Prostate gland (tissue), 2 donors: ENCODE results near the gene SRRM2. TPM values are rescaled to one million over a fixed set of nuclear protein-coding genes. Genes with fewer than 3 reads are reported as not detected.
A peak's percentile ranks its signal among the peaks of the same experiment; 100 is the strongest.

Experiments
- DNase-seq: peaks from one replicate; pipeline ENCODE4 v3.0.0-alpha.2; 2019; ENCODE audit warnings: low spot score
- H3K27ac ChIP-seq, 2 donors: fragments of 200-600 bp; sonication (generic); 2 replicates each; pipeline ENCODE4 v1.5.1; 2017 to 2019
- H3K27me3 ChIP-seq: fragments of 200-600 bp; sonication (generic); replicated peaks from 2 replicates; pipeline ENCODE4 v1.5.1; 2019; ENCODE audit not compliant: insufficient read depth
- H3K36me3 ChIP-seq, 2 donors: fragments of 200-600 bp; sonication (generic); 1 replicate in 1 of 2; 2 replicates in 1 of 2; pipeline versions ENCODE4 v1.5.1 to v1.8.1; 2017 to 2019
- H3K4me1 ChIP-seq: fragments of 200-600 bp; sonication (generic); replicated peaks from 2 replicates; pipeline ENCODE4 v1.5.1; 2019
- H3K4me3 ChIP-seq, 2 donors: fragments of 200-600 bp; sonication (generic); 2 replicates each; pipeline ENCODE4 v1.5.1; 2017 to 2019
- H3K9me3 ChIP-seq: fragments of 200-600 bp; sonication (generic); 2 replicates; pipeline ENCODE4 v1.5.1; 2017
- CTCF ChIP-seq, 4 experiments: fragments of 200-600 bp in 2 of 4; fragments of 450-650 bp in 2 of 4; sonication (generic) in 2 of 4; IDR thresholded peaks; 1 replicate in 3 of 4; 2 replicates in 1 of 4; pipeline ENCODE4 v1.5.1; 2016 to 2019; ENCODE audit warnings: antibody characterized with exemption in 4 of 4, mild to moderate bottlenecking in 2 of 4, moderate library complexity in 2 of 4
- POLR2A ChIP-seq: fragments of 450-650 bp; IDR thresholded peaks from one replicate; pipeline ENCODE4 v1.6.1; 2016; ENCODE audit warnings: antibody characterized with exemption, mild to moderate bottlenecking
- POLR2AphosphoS5 ChIP-seq: sonication (generic); formaldehyde crosslinking; IDR thresholded peaks from one replicate; pipeline ENCODE4 v1.6.1; 2017; ENCODE audit warnings: antibody characterized with exemption
- WGBS: methylation state at CpG from one replicate; pipeline ENCODE4 v1.1.5; 2018; 5-methylcytosine and 5-hydroxymethylcytosine counted together
- intact Hi-C: fragments of 100-400 bp; cut with DNase I; formaldehyde crosslinking; loops from one replicate; pipeline ENCODE4 v1.14.2; 2022
- total RNA-seq, 2 donors: library from RNA; depleted of rRNA; stranded (reverse); fragments of >200 nt; gene quantifications; one replicate each; pipeline ENCODE4 v1.1.0, GENCODE V29; 2016

Gene SRRM2
- total RNA-seq, 2 donors from 2014 or later, result 287 to 714 TPM

DNA sequence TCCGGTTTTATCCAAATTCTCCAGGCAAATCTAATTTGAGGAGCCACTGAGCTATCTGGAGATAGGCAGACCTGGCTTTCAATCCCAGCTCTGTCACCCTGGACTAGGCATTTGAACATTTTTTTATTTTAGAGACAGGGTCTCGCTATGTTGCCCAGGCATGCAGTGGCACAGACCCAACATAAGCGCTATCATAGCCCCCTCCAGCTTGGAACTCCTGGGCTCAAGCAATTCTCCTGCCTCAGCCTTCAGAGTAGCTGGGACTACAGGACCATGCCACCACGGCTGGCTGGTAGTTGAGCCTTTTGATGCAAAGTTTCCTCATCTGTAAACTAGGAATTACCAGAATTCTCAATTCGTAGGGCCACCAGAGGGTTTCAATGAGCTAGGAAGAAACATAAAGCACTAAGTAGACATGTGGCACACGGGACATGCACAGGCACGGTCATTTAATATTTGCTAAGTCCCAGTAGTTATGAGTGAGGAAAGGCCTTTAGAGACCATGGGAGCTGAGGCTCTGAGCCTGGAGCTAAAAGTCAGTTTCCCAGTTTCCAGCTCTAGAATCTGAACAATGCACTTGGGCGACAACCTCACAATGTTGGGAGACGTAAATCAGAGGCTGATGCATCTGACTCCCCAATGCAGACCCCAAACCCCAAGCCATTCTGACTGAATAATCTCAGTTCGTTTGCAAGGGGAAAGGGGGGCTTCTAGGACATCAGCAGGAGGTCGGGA lies 23.5 kb downstream of the SRRM2 start:
- Histone ChIP-seq H3K9me3 (no peaks in the 10 kb centered on the region), H3K36me3 (peaks cover 2 to 12% of the 10 kb centered on the region in 2 donors), H3K4me3 (peak overlapping the region; percentile 97 to 99), H3K27me3 (no peaks in the 10 kb centered on the region), H3K27ac (peak overlapping the region; percentile 99 to 100), H3K4me1 (peaks cover 7% of the 10 kb centered on the region)
- intact Hi-C loops, result loop anchor here (5.0 kb wide), 1 partner anchor 91 kb away; no protein-coding TSS in a partner anchor
- 42% methylated on average over 11 of the region's 11 CpGs for WGBS
- no peak for DNase-seq
- TF ChIP-seq CTCF (IDR thresholded peaks at IDR 0.05) (no peak), POLR2AphosphoS5 (no peak), POLR2A (no peak)

GRCh38 chr16:2776500-2777139 lies 24.2 kb downstream of the SRRM2 start:
- Histone ChIP-seq H3K4me3 (peak overlapping the region; percentile 97 to 99), H3K27ac (peak overlapping the region; percentile 99 to 100), H3K9me3 (no peaks in the 10 kb centered on the region), H3K27me3 (no peaks in the 10 kb centered on the region), H3K36me3 (peaks cover 0 to 5% of the 10 kb centered on the region in 2 donors), H3K4me1 (peaks cover 7% of the 10 kb centered on the region)
- intact Hi-C loops, result loop anchor here (1.0 to 5.0 kb wide), 2 partner anchors 24 to 91 kb away; partner anchors contain the start of gene SRRM2
- no peak for DNase-seq
- TF ChIP-seq CTCF (IDR thresholded peaks at IDR 0.05) (no peak), POLR2AphosphoS5 (no peak), POLR2A (no peak)
- under 1% methylated on average over 43 of the region's 72 CpGs for WGBS

DNA sequence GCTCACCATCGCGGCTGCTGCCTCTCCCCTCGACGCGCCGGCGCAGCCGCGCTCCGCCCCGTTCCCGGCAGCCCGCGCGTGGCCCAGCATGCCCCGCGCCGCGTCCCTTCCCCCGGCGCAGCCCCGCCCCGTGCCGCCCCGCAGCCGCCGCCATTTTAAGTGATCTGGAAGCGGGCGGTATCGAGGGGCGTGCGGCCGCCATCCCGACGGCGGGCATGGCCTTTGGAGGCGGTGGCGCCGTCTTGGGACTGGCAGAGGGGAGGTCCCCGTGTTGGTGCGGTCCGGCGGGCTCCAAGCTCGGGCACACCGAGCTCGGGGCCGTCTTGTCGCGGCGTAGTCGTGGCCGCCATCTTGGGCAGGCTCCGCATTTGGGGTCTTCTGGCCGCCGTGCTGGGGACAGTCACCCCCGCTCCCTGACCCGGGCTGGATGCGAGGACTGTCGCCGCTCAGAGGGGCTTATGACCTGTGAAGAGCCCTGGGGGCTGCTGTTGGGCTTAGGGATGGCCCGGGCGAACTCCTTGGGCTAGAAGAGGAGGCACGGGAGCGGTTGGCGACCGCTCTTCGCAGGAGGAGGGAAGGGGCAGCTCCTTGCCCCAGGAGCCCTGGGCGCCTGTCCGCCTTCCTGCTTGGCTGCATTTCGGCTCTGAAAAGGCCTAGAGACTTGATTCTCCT lies 24.9 kb downstream of the SRRM2 start, which contains the start of gene ELOB:
Gene ELOB (minus strand): TSS at position 50 of the 672 bp plus-strand sequence. CDS start 41 bp downstream, at position 9.
- Histone ChIP-seq H3K4me1 (peaks cover 7% of the 10 kb centered on the region), H3K4me3 (peak within 1 kb of the TSS; percentile 97 to 99), H3K36me3 (no peaks in the 10 kb centered on the region), H3K9me3 (no peaks in the 10 kb centered on the region), H3K27ac (peak within 1 kb of the TSS; percentile 99 to 100), H3K27me3 (no peaks in the 10 kb centered on the region)
- peak; percentile 80 for DNase-seq
- 0% methylated on average over 27 of the region's 70 CpGs for WGBS
- TF ChIP-seq POLR2AphosphoS5, result peak; percentile 86
- TF ChIP-seq CTCF (IDR thresholded peaks at IDR 0.05), result peak in 1 of 4 experiments; percentile 15
- peak; percentile 79 for TF ChIP-seq POLR2A
- intact Hi-C loops, result loop anchor here (1.0 to 5.0 kb wide), 2 partner anchors 25 to 90 kb away; partner anchors contain the start of gene SRRM2

DNA sequence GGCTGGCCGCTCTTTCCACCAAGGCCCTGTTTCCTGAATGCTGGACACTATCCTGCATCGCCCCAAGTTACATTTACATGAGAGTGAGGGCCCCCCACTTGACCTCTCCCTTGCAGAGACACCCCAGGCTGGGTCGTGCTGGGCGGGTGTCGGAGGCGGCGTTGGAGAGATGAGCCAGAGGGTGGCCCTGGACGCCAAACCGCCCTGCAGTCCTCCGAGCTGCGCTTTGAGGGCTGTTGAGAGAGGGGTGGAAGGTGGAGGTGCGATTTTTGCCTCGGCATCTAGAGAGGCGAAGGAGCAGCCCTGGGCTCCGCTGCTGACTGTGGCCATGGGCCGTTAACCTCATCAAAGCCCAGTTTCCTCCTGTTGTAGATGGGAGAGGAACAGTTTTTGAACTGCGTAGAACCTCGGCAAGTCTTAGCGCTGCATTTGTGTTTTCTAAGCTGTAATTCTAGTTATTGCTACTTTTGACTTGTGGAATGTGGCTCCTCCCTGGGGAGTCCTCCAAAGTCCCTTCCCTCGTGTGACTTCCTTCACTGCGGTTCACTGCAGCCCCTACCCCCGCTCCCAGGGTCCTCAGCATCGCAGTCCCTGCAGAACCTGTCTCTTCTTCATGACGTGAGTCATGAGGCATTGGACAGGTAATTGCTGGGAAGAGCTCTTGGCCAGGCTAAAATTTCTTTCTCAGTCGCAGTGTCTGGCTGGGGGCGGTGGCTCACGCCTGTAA lies 25.6 kb downstream of the SRRM2 start:
- Histone ChIP-seq H3K4me3 (peak overlapping the region; percentile 97 to 99), H3K27me3 (no peaks in the 10 kb centered on the region), H3K27ac (peak overlapping the region; percentile 99 to 100), H3K4me1 (peaks cover 7% of the 10 kb centered on the region), H3K9me3 (no peaks in the 10 kb centered on the region), H3K36me3 (no peaks in the 10 kb centered on the region)
- no peak for DNase-seq
- no peak for TF ChIP-seq CTCF (IDR thresholded peaks at IDR 0.05)
- TF ChIP-seq POLR2A, result peak; percentile 39
- intact Hi-C loops, result loop anchor here (1.0 to 5.0 kb wide), 2 partner anchors 26 to 89 kb away; partner anchors contain the start of gene SRRM2
- WGBS, result 8% methylated on average over 25 of the region's 27 CpGs
